GM18870 (cell line): Measurements from ENCODE around the gene ARL15.
"Not testable (repeated sequence)": the region's sequence is repeated elsewhere in the genome, so short reads cannot be mapped to it uniquely, and the experiment has no call there.

Experiments used
- ATAC-seq: cut with Tn5 transposase; IDR thresholded peaks from one replicate; pipeline ENCODE4 v1.9.1; 2021; ENCODE audit warnings: moderate library complexity; ENCODE audit not compliant: unreplicated experiment

ARL15 gene

GRCh38 chr5:53871775-53872174 is 438.6 kb downstream of the ARL15 start:
- no peak for ATAC-seq

DNA sequence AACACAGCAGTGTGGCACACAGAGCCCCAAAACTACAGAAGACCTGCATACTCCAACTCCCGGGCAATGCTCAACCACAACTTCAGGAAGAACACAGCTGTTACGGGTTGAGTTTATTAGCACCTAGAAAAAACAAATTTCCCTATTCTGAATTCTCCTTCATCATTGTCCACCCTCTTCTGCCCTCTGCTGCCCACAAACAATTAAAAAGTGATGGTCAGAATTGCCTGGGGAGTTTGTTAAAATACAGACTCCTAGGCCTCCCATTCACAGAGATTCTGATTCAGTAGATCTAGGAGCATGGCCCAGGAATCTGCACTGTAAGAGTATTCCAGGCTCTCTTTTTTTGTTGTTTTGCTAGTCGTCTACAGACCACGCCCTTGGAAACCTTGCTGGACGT is 439.3 kb downstream of the ARL15 start:
- ATAC-seq = no peak

DNA sequence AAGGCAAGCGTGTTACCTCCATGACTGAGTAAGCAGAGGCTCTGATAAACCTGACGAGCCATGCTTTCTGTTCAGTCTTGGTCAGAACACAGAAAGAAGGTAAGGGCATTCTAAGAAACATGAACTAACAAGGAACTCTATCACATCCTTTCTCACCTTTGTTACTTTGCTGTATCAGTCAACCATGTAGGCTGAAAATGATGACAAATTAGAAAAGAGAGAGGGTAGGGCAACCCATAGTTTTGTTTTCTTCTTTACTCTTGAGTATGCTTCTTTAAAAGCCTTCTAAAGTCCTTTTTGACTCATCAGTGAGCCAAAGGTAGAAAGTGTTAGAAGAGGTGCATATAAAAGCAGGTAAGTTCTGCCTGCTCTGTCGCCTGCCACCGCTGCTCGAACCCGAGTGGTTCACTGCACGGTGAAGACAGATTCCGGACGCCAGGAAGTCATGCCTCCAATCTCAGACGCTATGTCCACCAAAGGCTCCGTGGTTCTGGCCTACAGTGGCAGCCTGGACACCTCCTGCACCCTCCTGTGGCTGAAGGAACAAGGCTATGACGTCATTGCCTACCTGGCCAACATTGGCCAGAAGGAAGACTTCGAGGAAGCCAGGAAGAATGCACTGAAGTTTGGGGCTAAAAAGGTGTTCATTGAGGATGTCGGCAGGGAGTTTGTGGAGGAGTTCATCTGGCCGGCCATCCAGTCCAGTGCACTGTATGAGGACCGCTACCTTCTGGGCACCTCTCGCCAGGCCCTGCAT is 451.5 kb downstream of the ARL15 start:
- no peak for ATAC-seq

DNA sequence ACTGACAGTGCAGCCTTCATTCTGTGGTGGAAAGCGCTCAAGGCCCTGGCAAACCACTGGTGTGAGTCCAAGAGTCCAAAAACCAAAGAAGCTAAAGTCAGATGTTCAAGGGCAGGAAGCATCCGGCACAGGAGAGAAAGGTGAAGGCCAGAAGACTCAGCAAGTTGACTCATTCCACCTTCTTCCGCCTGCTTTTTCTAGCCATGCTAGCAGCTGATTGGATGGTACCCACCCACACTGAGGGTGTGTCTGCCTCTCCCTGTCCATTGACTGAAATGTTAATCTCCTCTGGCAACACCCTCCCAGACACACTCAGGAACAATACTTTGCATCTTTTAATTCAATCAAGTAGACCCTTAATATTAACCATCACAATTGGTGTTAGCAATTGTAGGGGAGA is 453.9 kb downstream of the ARL15 start:
- no peak for ATAC-seq

- not testable (repeated sequence) for ATAC-seq
Measured at GRCh38 chr5:53836851-53837430, 473.4 kb downstream of the ARL15 start.

GRCh38 chr5:53834500-53834899 is 475.9 kb downstream of the ARL15 start:
- no peak for ATAC-seq
